ENCODE results near the gene CEBPA. TPM values are rescaled to one million over a fixed set of nuclear protein-coding genes. Genes with fewer than 3 reads are reported as not detected.

Gene CEBPA
- total and polyA plus RNA-seq, 2 experiments from 2014 or later, result 0.50 to 2.6 TPM

GRCh38 chr19:33255781-33256180 lies 46.6 kb downstream of the CEBPA start:
- Histone ChIP-seq H3K9me2 (ENCODE audit: insufficient read depth) (no peaks in the 10 kb centered on the region), H3K4me1 (ENCODE audit: insufficient read depth) (no peaks in the 10 kb centered on the region), H3K27ac (ENCODE audit: low read depth) (no peak overlapping the region), H3K79me2 (replicated peaks; ENCODE audit: insufficient read depth) (no peaks in the 10 kb centered on the region), H3F3A (replicated peaks; ENCODE audit: low read depth) (no peaks in the 10 kb centered on the region), H3K4me3 (no peak overlapping the region), H3K27me3 (ENCODE audit: insufficient read depth) (no peaks in the 10 kb centered on the region), H2AFZ (no peak overlapping the region), H3K4me2 (no peak overlapping the region), H4K20me1 (replicated peaks; ENCODE audit: insufficient read depth) (no peaks in the 10 kb centered on the region), H3K36me3 (ENCODE audit: insufficient read depth) (no peaks in the 10 kb centered on the region; the same call in 1 of the 2 replicates)
- Mint-ChIP-seq H3K4me1 (peaks cover 2% of the 10 kb centered on the region; the same call in 1 of the 3 replicates), H3K36me3 (ENCODE audit: low read depth) (no peaks in the 10 kb centered on the region), H3K27me3 (ENCODE audit: insufficient read depth, low read depth, poor library complexity) (peaks cover 8% of the 10 kb centered on the region), H3K9me3 (peaks cover 4% of the 10 kb centered on the region; the same call in 2 of the 3 replicates), H3K27ac (no peak overlapping the region), H3K4me3 (no peak overlapping the region)
- no peak for ATAC-seq
- no peak for DNase-seq (ENCODE audit: low spot score)
- TF ChIP-seq NANOG (IDR thresholded peaks at IDR 0.05; ENCODE audit: borderline replicate concordance), result no peak
- TF ChIP-seq REST (IDR thresholded peaks at IDR 0.05; ENCODE audit: unreplicated experiment), result no peak
- no peak for TF ChIP-seq ZNF462 (CRISPR knock-in tag; IDR thresholded peaks at IDR 0.05)
- no peak for TF ChIP-seq ETS1 (IDR thresholded peaks at IDR 0.05)
- no peak for TF ChIP-seq CTCF (conservative IDR thresholded peaks at IDR 0.05; ENCODE audit: low read depth in 2 of 2)
- no peak for TF ChIP-seq CREB1 (CRISPR knock-in tag; IDR thresholded peaks at IDR 0.05; ENCODE audit: low read depth)
- no peak for TF ChIP-seq EZH2phosphoT487 (IDR thresholded peaks at IDR 0.05; ENCODE audit: unreplicated experiment)

Measured in GM23338 (cell line).